M059J (cell line): ENCODE results near the gene SLC66A3. TPM values are rescaled to one million over a fixed set of nuclear protein-coding genes. Genes with fewer than 3 reads are reported as not detected.

Source experiments
- DNase-seq: peaks from one replicate; pipeline ENCODE4 v3.0.0-alpha.2; 2012; ENCODE audit warnings: low read depth
- total RNA-seq: library from RNA; depleted of rRNA; stranded (reverse); fragments of >200 nt; shearing (Covaris generic); gene quantifications from 2 replicates; pipeline ENCODE4 v1.2.3, GENCODE V29; 2014

The SLC66A3 gene
- total RNA-seq, 1 experiment from 2014 or later = 24.1 TPM

DNA sequence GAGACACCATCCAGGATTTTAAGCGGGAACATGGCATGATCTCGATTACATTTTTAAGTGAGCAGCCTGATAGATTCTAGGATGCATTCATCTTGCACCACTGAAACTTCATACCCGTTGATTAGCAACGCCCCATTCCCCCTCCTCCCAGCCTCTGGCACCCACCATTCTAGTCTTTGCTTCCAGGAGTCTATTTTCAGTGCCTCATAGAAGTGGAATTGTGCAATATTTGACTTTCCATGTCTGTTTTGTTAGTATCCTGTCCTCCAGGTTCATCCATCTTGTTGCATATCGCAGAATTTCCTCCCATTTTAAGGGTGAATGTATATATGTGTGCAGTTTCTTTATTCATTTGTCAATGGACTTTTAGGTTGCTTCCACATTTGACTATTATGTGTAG, 20.9 kb upstream of the SLC66A3 start:
- no peak for DNase-seq

DNA sequence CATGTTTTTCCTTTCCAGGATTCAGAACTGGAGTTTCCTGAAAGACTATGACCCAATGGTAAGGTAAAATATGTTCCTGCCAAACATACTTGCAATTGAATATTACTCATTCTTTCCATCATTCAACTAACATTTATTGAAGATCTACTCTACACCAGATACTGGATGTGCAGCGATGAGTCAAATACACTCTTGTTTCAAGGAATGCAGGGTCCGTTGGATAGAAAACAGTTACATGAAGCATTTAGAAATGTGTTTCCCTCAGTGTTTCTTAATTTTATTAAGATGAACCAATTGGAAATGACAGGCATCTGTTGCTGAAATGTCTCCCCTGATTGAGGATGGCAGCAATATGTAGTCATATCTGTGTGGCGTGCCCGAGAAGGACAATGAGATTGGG, 14.8 kb upstream of the SLC66A3 start:
- peak; percentile 31 for DNase-seq

DNA sequence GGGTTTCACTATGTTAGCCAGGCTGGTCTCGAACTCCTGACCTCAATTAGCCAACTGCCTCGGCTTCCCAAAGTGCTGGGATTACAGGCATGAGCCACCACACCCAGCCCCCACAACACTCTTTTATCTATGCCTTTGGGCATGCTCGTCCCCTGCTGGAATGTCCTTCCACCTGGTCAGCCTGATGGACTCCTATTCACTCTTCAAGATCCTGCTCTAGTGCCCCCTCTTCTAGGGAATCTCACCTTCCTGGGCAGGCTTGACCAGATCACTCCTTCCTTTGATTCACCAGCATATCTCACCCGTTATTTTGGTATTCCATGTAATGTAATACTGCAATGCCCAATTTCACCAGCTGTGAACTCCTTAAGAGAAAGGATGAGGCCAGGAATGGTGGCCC, 13.9 kb upstream of the SLC66A3 start:
- no peak for DNase-seq

DNA sequence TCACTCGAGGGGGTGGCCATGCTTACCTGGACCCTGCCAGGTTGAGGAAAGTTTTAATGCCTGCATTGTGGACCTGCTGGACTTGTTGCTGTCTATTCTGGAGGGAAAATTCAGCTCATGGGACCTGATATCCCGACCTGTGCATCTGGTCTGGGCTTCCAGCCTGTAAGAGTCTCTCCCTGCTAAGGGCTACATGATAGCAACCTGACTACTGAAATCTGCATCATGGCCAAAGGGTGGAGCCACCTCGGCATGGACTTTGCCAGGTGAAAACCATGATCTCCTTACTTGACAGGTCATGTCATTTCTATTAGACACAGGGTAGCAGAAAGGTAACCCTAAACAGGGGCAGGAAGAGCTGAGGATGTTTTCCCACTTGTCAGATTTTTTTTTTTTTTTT, 12.9 kb upstream of the SLC66A3 start:
- DNase-seq = no peak

DNA sequence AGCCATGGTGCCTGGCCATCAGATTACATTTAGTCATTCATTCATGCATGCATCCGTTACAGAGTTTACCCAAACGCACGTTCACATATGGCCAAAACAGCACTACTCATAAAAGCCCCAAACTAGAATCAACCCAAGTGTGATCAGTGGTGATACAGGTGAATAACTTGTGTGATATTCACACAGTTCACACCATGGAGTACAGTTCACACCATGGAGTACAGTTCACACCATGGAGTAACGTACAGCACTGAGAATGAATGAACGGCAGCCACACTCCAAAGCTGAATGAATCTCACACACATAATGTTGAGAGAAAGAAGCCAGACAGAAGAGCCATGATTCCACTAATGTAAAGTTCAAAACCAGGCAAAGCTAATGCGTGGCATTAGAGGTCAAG, 12.3 kb upstream of the SLC66A3 start:
- DNase-seq = no peak

DNA sequence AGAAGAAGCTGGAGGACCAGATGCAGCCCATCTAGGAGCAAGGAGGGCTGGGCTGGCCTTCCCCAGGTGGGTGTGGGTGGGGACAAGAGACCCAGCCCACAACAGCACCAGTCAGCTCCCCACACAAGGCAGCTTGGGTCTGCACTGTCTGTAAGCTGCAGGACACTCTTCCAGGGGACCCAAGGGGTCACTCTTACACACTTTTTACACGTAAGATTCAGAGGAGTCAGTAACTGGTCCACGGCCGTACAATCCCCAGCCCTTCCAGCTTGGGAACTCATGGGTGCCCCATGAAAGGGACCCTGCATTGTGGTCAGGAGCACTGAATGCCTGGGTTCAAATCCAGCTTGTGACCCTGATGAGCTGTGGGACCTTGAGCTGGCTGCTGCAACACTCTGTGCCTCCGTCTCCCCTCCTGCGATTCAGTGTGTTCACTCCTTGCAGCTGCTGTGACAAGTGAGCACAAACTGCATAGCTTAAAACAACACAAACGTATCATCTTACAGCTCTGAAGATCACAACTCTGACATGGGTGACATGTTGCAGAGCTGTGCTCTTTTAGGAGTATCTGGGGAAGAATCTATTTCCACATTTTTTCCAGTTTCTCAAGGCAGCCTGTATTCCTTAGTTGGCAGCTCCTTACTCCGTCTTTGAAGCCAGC, 11.1 kb upstream of the SLC66A3 start:
- DNase-seq = no peak

DNA sequence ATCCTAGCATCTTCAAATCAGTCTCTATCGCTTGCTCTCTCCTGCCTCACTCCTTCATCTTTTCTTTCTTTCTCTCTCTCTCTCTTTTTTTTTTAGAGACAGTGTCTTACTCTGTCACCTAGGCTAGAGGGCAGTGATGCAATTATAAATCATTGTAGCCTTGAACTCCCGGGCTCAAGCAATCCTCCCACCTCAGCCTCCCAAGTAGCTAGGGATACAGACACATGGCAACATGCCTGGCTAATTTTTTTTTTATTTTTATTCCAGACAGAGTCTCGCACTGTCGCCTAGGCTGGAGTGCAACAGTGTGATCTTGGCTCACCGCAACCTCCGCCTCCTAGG, 10.6 kb upstream of the SLC66A3 start:
- DNase-seq = no peak

DNA sequence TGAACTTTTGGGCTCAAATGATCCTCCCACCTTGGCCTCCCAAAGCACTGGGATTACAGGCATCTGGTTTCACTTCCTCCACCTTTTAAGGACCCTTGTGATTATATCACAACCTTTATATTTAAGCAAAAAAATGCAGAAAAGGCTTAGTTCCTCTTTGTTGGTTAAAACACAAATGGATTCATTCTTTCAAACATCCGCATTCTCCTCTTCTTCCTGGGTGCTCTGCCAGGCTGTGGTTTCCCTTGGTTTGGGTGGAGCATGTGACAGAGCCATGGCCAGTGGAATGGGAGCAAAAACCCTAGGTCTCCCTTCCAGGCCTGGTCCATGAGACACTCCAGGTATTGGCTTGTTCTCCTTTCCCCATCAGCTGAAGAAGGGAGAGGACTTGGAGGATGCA, 9.9 kb upstream of the SLC66A3 start:
- DNase-seq = no peak

DNA sequence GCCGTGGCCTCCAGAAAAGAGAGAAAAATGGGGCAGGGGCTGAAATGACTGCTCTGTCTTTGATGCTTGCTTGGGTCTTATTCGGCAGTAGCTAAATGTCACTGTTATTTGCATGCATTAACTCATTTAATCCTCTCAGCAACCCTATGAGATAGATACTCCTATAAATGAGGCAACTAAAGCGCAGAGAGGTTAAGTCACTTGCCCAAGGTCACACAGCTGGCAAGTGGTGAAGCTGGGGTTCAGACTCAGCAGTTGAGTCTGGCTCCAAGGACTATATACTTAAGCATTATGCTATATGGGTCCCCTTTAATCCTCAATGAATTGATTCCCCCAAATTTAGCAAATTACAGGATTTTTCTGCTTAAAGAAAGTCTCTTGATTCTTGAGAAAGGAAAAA, 9.2 kb upstream of the SLC66A3 start:
- DNase-seq = no peak

DNA sequence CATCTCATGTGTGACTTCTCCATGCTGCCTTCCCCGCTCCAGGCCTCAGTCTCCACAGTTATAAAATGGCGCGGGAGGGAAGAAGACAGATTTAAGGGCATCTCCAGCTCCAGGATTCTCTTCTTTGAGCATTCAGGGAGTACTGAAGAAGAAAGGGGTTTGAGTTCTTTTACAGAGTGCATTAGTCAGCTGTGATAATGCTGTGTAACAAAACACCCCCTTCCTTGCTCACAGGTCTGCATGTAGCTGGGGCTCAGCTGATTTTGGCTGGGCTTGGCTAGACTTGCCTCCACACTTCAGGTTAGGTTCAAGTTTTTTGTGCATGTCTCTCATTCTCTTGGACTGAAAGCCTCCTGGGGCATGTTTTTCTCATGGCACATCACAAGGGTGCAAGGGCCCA, 8.0 kb upstream of the SLC66A3 start:
- DNase-seq = no peak

DNA sequence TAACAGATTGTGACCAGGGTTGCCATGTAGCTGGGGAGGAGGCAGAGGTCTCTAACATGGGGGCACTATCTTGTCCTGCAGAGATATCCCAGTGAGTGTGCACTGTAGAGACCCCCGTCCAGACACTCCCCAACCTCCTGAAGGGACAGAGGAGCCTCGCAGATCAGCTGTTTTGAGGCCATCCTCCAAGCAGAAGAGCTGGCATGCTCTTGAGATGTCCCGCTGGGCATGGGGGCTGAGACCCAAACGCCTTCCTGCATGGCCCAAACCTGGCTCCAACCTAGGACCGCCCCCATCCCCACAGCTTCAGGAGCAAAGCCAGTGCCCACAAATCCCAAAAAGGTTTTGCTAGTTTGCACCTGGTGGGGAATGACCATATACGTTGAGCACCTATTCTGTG, 2.7 kb upstream of the SLC66A3 start:
- DNase-seq = no peak

DNA sequence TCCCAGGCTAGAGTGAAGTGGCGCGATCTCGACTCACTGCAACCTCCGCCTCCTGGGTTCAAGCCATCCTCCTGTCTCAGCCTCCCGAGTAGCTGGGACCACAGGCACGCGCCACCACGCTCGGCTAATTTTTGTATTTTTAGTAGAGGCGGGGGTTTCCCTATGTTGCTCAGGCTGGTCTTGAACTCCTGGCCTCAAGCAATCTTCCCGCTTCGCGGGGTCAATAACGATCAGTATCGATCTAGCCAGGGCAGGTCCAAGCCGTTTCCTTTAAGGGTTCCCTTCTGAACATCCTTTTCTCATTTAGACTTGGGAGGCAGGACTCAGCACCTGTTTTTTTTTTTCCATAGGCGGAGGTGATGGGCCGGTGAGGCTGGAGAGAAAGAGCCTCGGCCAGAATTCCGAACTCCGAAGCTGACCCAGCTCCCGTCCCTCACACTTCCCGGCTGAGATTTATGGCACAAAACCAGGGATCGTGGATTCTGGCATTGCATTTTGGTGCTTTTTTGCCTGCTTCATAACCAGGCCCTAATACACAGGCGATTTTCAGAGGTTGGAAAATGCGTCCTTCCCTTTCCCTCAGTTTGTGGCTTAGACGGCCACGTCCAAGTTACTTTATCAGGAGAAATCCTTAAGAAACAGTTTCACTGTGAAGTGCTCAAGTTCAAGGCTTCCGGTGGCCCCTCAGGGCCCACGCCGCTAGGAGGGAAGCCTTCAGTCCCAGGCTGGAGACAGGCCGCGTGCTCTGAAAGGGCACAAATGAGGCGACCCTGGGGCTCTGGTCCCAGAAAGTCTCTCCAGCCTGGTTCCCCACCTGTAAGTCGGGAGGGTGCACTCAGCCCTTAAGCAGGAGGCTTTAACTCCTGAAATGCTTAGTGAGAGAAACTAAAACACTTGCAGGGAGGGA, 998 bp upstream of the SLC66A3 start:
- DNase-seq = no peak

DNA sequence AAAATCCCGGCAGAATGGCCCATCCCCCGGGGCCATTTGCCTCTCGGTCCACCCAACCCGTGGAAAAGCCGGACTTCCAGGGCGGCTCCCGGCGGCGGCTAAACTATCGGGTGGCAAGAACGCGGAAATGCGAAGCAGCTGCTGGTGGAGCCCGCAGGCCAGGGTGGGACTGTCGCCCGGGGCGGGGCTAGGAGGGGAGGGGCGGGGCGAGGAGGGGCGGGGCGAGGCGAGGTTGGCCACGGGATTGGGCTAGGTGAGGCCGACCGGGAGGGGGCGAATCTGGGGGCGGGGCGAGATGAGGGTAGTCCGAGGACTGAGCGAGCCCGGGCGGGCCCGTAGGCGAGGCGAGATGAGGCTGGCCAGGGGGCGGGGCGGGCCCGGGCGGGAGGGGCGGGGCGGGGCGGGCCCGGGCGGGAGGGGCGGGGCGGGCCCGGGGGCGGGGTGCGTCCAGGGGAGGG, 315 bp upstream of the SLC66A3 start:
- DNase-seq = peak; percentile 90

DNA sequence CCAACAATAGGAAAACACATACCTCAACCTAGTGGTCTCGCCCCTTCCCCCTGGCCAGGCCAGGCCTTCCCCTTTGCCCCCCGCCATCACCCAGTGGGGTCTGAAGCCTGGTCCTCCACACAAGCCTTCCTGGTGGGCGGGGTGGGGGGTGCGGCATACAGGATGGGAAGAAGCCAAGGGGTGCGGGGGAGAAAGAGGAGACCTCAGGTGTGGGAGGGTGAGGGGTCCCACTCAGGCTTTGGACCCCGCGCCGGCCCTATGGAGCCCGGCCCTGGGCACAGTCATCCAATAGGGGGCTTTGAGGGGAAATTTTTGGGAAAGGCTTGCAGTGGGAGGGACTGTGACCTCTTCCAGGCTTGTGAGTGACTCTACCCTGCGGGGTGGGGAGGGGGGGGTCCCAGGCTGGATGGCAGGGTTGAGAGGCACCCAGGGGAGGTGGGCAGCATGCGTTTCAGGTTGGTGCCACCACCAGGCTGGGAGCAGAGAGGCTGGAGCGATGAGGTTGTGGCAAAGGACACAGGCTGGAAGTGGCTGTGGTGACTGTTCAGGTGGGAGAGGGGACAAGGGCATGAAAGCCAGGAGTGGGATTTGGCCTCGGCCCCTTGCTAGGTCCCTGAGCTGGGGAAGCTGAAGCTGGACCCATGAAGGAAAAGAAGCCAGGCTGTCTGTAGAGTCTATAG, 1.3 kb downstream of the SLC66A3 start:
- DNase-seq = no peak

DNA sequence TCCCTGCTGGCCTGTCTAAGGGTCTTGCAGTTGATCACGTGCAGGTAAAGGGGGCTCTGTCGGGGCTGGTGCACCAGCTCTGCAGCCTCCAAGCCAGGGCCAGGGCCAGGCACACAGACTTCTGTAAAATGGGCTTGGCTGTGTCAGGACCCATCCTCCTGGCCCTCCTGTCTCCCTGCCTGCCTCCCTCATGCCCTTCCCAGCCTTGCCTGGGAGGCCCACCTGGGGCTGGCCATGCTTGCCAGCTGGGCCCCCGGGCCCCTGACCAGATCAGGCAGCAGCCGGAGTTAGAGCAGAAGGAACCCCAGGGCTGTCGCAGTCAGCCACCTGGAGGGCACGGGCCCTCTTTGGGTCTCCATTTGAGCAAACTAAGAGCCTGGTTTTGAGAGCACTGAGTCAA, 2.0 kb downstream of the SLC66A3 start:
- DNase-seq = no peak

DNA sequence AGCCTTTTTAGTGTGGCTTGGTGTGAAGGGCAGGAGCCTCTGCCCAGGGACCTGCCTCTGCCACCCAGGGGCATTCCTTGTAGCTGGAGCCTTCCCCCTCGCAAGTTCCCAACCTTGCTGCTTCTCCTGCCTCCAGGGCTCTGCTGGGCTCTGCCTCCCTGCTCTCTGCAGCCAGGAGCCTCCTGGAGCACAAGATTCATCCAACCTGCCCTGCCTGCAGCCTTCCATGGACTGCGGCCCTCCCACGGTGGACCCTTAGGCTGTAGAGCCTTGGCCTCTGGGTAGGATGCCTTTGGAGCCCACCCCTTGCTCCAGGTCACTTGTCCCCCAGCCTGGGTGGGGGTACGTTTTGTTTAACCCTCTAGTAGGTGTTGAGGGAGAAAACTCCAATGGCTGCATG, 2.5 kb downstream of the SLC66A3 start:
- DNase-seq = no peak

DNA sequence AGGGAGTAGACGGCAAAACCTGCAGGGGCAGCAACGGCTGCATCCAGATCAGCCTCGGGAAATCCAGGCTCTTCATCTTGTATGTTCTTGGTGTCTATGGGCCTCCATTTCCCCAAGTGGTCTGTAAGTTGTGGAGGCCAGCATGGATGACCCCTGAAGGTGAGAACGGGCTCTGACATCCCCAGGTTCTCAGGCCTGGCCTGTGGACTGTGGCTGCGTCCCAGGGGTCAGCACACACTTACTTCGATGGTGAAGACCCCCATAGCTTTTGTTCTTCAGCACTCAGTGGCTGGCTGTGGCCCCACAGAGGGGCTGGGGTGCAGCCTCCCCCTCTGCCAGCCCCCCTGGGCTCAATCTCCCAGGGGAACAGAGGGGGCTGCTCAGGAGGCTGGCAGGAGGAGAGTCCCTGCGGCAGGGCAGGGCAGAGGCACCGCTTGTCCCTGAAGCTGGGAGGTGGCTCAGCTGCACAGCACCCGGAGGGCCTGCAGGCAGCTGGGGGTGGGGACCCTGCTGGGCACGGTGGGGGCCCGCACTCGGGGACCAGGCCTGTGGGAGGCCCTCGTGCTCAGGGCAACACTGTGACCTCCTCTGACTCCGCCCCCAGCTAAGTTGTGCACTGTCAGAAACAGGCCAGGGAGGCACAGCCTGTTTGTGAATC, 3.8 kb downstream of the SLC66A3 start:
- DNase-seq = no peak

DNA sequence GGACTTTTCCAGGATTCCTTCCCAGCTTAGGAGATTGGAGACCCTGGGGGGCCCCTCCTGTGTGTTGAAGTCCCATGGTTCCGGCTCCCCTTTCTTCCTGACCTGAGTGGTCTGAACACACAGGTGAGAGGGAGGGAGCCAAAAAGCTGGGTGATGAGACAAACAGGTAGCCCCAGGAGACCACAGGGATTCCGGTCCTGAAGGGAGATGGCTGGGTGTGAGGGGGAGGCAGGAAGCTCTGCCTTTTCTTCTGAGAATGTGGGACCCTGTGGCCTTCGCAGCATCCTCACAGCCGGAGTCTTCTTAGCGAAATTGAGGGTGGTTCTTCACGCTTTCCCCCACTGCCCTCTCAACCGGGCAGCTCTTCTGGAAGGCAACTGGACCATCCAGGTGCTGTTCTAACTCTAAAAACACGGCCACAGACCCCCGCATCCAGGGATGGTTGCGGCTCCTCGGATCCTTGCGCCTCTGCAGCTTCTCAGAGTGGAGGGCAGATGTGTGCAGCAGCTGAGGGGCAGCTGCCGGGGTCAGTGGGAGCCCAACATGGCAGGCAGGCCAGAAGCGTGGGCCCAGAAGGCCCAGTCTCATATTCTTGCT, 4.4 kb downstream of the SLC66A3 start:
- no peak for DNase-seq

DNA sequence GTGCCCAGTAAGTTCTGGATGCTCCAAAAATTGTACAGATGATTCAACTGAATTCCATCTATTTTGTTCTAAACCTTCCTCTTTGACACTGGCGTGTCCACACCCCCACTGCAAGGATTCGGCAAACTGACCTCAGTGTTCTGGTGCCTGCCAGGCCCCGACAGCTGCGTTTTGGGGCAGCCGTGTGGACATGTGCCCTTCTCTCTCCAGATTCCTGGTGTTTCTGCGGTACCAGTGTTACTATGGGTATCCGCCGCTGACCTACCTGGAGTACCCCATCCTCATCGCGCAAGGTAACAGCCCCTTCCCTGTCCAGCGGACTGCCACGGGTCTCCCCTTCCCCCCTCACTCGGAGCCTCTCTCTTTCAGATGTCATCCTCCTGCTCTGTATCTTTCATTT, 5.0 kb downstream of the SLC66A3 start:
- DNase-seq = no peak

DNA sequence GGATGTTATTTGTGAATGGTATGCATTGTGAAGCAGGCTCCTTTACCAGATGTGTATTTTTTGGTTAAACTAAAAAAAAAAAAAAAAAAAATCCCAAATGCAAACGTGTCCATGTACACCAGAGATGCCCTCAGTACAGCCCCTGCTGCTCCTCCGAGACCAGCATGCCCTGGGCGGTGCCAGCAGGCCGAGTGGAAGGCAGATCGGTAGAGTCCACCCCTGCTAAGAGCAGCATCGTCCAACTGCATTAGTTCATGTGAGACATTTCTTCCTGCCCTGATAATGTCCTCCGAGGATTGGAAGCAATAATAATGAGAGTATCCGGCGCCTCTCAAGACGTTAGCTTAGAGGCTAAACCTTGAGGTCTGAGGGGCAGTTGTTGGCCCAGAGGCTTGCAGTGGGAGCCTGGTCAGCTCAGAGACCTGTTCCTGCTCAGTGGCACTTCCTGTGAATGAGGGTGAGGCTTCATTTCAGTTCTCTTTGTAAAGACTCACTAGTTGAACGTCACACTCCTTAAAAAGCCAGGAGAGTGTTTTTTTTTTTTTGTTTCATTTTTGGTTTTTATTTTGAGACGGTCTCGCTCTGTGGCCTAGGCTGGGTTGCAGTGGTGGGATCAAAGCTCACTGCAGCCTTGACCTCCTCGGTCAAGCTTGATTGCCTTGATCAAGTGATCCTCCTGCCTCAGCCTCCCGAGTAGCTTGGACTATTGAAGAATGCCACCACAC, 5.6 kb downstream of the SLC66A3 start:
- no peak for DNase-seq

DNA sequence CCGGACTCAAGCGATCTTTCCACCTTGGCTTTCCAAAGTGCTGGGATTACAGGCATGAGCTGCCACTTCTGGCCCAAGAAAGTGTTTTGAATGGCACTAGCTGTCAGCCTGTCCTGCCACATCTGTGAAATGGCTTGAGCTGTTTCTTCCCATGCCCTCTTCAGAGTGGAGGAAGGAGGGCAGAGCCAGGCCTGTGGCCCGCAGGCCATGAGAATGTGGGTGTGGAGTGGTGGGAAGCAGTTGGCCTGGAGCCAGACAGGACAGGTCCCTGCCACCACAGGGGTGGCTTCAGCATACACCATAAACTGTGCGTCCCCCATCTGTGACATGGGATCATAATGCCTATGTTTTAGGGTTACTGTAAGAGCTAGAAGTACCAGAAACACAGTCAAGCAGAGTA, 6.5 kb downstream of the SLC66A3 start:
- DNase-seq = no peak
